ENCODE results near the gene ELOVL3. TPM values are rescaled to one million over a fixed set of nuclear protein-coding genes. Genes with fewer than 3 reads are reported as not detected.

Gene ELOVL3
- total RNA-seq, 1 experiment from 2014 or later, result 1.2 TPM

- no TSS peak for BruUV-seq (replicated peaks)
- no peak for TF ChIP-seq TCF7L2 (IDR thresholded peaks at IDR 0.05; ENCODE audit: low read depth, low read length)
- no peak for TF ChIP-seq REST (IDR thresholded peaks at IDR 0.05; ENCODE audit: insufficient read depth in 1 of 2, low read depth in 2 of 2, low read length in 1 of 2)
- no peak for TF ChIP-seq SIN3A (IDR thresholded peaks at IDR 0.05; ENCODE audit: borderline replicate concordance, insufficient read depth, low read depth, low read length)
- TF ChIP-seq CTCF (IDR thresholded peaks at IDR 0.05), result no peak
- no peak for TF ChIP-seq POLR2AphosphoS5 (IDR thresholded peaks at IDR 0.05; ENCODE audit: low read depth, low read length)
- Histone ChIP-seq H3K4me1 (ENCODE audit: control insufficient read depth, insufficient read depth, low read length) (no peaks in the 10 kb centered on the region), H3K4me3 (ENCODE audit: low read depth in 2 of 2, low read length in 2 of 2) (no peak overlapping the region), H3K27me3 (ENCODE audit: control insufficient read depth, insufficient read depth, low read length) (no peaks in the 10 kb centered on the region), H3K9me3 (ENCODE audit: control insufficient read depth, insufficient read depth, low read depth, low read length) (no peaks in the 10 kb centered on the region), H3K36me3 (ENCODE audit: control insufficient read depth, insufficient read depth, low read length) (peaks cover 12% of the 10 kb centered on the region), H3K27ac (ENCODE audit: low read length) (no peak overlapping the region)
- DNase-seq (ENCODE audit: low read depth, low spot score) (no peak), ATAC-seq (no peak)
- in situ Hi-C loops (cut with HindIII; ENCODE audit: low pct_unique_long_range_greater_than_20kb, low sequenced_read_pairs) (no loop called here), intact Hi-C loops (cut with micrococcal nuclease; ENCODE audit: unreplicated experiment) (no loop called here)
- POLR2A ChIA-PET, result interaction anchor here (0.7 kb wide), 2 partner anchors 31 to 394 kb away, joined by 3 read pairs; no protein-coding TSS in a partner anchor
- CTCF ChIA-PET, result no interaction called here
Observed at GRCh38 chr10:102262744-102263370, 36.8 kb downstream of the ELOVL3 start.

DNA sequence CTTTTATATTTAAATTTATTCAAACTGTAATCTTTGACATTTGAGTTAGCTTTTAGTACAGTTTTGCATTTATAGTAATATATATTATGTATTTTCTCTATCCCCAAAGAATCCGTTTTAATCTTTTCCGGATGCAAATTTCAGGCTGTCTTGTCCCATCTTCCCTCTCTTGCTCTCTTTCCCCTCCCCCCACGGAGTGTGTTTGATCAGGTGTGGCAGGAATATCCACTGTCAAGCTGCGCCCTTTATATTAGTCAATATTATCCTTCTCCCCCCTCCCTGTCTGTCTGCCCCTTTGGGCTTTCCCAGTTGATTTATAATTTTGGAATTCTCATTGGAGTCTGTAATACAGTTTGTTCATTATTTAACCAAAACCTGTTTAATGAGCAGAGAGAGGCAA is 38.3 kb downstream of the ELOVL3 start:
- no peak overlapping the region for H3K27ac ChIP-seq (ENCODE audit: low read length)
- ChIA-PET POLR2A (no interaction called here), CTCF (no interaction called here)
- ATAC-seq, result no peak
- in situ Hi-C loops (cut with HindIII; ENCODE audit: low pct_unique_long_range_greater_than_20kb, low sequenced_read_pairs) (no loop called here), intact Hi-C loops (cut with micrococcal nuclease; ENCODE audit: unreplicated experiment) (no loop called here)
- no peak for TF ChIP-seq REST (IDR thresholded peaks at IDR 0.05; ENCODE audit: insufficient read depth in 1 of 2, low read depth in 2 of 2, low read length in 1 of 2)
- no peak for TF ChIP-seq CTCF (IDR thresholded peaks at IDR 0.05)
- TF ChIP-seq POLR2AphosphoS5 (IDR thresholded peaks at IDR 0.05; ENCODE audit: low read depth, low read length), result no peak
- no peak for TF ChIP-seq TCF7L2 (IDR thresholded peaks at IDR 0.05; ENCODE audit: low read depth, low read length)
- TF ChIP-seq SIN3A (IDR thresholded peaks at IDR 0.05; ENCODE audit: borderline replicate concordance, insufficient read depth, low read depth, low read length), result no peak
- H3K4me1 ChIP-seq (ENCODE audit: control insufficient read depth, insufficient read depth, low read length), result no peaks in the 10 kb centered on the region
- no peaks in the 10 kb centered on the region for H3K27me3 ChIP-seq (ENCODE audit: control insufficient read depth, insufficient read depth, low read length)
- no peaks in the 10 kb centered on the region for H3K9me3 ChIP-seq (ENCODE audit: control insufficient read depth, insufficient read depth, low read depth, low read length)
- no TSS peak for BruUV-seq (replicated peaks)
- no peak for DNase-seq (ENCODE audit: low read depth, low spot score)
- peaks cover 9% of the 10 kb centered on the region for H3K36me3 ChIP-seq (ENCODE audit: control insufficient read depth, insufficient read depth, low read length)
- H3K4me3 ChIP-seq (ENCODE audit: low read depth in 2 of 2, low read length in 2 of 2), result no peak overlapping the region

Data from Panc1 (cell line).